Activated naive CD4-positive, alpha-beta T cell treated with anti-CD3 and anti-CD28 coated beads, Interleukin-2, amount 50 U/mL, for 72 hours (primary cell): ENCODE measurements around the gene CTDP1. TPM values are rescaled to one million over a fixed set of nuclear protein-coding genes. Genes with fewer than 3 reads are reported as not detected.

ENCODE experiments used
- ATAC-seq, 2 donors: fragments of 150-1000 bp; cut with Tn5 transposase; 2 replicates each; pipeline ENCODE4 v1.10.0; 2021; ENCODE audit warnings: mild to moderate bottlenecking in 2 of 2, moderate library complexity in 2 of 2
- DNase-seq, 2 donors: peaks; one replicate each; pipeline ENCODE4 v3.0.0; 2021 to 2022; ENCODE audit warnings: low spot score in 2 of 2
- H3K27ac Mint-ChIP-seq, 2 donors: one replicate each; pipeline ENCODE4 v1.8.0; 2022; ENCODE audit warnings: mild to moderate bottlenecking in 2 of 2, mixed read lengths in 2 of 2
- H3K36me3 Mint-ChIP-seq, 2 donors: one replicate each; pipeline ENCODE4 v1.8.0; 2022; ENCODE audit warnings: mixed read lengths in 2 of 2
- H3K9me3 Mint-ChIP-seq, 2 donors: one replicate each; pipeline ENCODE4 v1.8.0; 2022; ENCODE audit warnings: mixed read lengths in 2 of 2
- total RNA-seq, 2 donors: library from RNA; stranded (reverse); gene quantifications; one replicate each; pipeline ENCODE4 v1.2.3, GENCODE V29; 2022

CTDP1 gene
- total RNA-seq, 2 donors from 2014 or later: 37.5 to 81.4 TPM

DNA sequence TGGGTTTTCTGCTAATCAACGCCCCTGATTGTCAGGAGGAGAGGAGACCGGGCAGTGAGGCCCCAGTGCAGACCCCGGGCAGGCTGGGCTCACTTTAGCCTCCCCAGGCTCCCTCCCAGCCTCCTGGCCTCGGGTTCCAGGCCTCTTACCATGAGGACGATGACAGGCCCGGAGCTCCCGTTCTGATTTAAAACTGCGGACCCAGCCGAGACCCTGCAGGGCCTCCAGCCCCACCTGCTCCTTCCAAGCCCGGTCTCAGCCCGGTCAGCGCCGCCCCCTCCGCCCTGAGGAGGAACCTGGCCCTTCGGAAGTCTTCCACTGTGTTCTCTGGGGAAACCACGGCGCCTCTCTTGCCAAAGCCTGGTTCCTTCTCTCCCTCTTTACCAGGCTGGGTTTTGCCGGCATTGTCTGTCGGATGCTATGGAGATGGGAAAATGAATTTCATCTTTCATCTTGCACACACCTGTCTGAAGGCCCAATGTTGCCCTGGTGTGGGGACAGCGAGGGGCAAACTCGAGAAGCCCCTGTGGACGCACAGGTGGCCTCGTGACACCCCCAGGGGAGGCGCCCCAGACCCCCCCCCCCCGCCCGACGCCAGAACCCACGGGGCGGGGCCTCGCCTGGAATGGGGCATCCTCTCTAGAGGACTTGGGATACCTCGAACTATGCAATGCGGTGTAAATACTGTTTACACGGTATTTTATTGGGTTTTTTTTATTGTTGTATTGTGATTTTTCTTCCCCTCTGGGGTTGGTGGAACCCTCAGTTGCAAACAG lies 37.7 kb upstream of the CTDP1 start:
- no peak for ATAC-seq
- no peak for DNase-seq
- Mint-ChIP-seq H3K9me3 (no peaks in the 10 kb centered on the region), H3K36me3 (no peaks in the 10 kb centered on the region), H3K27ac (no peak overlapping the region)

DNA sequence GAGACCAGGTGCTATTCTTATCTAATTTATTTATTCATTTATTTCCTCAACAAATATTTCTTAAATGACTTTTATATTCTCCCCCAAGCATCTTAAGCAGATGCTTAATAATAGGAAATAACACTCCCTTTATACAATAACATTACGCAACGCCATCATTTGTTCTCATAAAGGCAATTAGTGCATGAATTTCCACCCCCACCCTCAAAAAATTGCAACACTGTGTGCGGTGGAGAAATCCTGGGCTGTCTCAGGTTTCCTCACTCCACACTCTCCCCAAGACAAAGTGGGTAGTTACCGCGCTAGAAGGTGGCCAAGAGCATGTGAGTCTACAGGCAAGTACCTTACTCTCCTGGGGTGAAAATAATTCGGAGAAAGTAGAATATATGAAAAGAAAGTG lies 37.0 kb upstream of the CTDP1 start:
- no peak for ATAC-seq
- H3K9me3 Mint-ChIP-seq: no peaks in the 10 kb centered on the region

DNA sequence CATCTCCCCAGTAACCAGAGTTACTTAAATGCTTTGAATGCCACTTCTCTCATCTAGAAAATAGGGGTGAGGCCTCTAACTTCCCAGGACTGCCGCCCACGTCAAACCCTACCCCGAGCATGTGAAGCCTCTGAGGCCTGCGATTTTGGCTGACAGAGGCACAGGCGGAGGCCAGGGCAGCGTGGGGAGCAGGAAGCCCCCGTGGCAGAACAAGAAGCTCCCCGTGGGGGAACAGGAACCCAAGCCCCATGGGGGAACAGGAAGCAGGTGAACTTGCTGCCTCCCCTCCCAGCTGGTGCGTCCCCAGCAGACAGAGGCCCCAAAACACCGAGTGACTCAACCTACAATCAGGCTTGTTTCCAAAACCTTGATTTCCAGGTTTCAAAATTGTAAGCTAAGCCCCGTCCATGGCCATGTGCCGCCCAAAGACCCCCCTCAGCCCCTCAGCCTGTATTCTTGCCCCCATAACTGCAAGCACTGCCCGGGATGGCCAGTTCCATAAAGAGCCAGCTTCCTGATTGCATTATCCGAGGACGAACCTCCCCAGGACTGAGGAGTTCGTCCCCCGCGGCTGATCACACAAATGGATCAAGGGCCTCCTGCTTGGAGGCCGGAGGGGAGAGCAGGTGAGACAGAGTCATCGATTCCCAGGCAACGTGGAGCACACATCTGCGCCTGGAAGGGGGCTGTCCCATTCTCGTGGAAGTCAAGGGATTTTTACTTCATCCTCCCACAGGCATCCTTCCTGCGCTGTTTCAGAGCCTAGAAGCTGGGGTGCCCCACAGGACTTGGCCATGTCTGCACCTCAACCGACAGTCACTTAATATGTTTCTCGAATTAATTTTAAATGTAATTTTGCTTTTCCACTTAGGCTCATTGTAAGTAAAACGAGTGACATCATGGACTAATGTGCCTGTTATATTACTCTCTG lies 36.3 kb upstream of the CTDP1 start:
- H3K36me3 Mint-ChIP-seq: no peaks in the 10 kb centered on the region
- no peak overlapping the region for H3K27ac Mint-ChIP-seq
- ATAC-seq (peak in 1 of 2 donors; percentile 22), DNase-seq (no peak)
- H3K9me3 Mint-ChIP-seq: no peaks in the 10 kb centered on the region

More for the DNA sequence above, 37.0 kb upstream of the CTDP1 start:
- DNase-seq: no peak
- Mint-ChIP-seq H3K27ac (no peak overlapping the region), H3K36me3 (no peaks in the 10 kb centered on the region)

DNA sequence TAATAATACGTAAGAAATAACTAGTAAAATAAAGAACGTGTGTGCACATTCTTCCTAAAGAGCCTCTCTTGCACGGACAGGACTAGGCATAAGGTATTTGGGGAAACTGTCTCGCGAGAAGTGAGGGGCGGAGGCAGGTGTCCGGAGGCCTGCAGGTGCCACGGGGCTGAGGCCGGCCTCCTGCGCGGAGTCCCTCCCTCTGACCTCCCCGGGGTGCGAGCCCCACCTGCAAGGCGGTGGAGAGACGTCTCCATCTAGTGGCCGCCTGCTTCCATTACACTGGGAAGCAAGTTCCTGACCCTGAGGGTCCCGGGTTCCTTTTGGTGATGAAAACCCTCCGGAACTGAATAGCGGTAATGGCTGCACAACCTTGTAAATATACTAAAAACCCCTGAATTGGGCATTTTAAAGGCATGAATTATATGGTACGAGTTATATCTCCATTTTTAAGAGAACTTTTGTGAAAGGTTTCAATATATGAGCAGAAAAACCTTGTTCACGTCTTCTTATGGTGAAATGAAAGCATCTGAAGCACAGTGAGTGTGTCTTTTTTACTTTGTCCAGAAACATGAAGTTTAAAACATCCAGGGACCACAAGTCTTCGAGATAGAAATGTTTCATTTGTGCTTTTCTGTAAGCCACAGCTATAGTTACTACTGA lies 35.5 kb upstream of the CTDP1 start:
- ATAC-seq (peak; percentile 90 to 96), DNase-seq (peak; percentile 67 to 76)
- Mint-ChIP-seq H3K9me3 (no peaks in the 10 kb centered on the region), H3K36me3 (no peaks in the 10 kb centered on the region), H3K27ac (no peak overlapping the region)

DNA sequence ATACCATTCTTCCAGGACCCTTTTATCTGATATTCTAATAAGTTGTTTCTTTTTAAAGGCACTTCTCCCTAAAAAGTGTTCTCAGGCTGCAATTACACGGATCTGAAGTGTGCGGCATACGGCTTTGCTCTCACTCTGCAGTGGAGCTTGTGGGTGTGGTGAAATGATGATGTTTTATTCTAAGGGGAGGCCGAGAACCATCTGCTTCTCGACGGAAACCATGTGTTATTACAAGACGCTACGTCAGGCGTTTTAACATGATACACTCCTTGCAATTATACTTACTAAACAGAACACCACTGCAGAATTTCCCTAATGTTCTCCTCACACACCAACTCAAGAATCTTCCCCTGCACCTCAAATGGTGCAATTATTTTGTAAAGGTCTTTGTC lies 34.9 kb upstream of the CTDP1 start:
- H3K36me3 Mint-ChIP-seq: no peaks in the 10 kb centered on the region
- no peaks in the 10 kb centered on the region for H3K9me3 Mint-ChIP-seq
- no peak overlapping the region for H3K27ac Mint-ChIP-seq
- no peak for ATAC-seq
- no peak for DNase-seq

DNA sequence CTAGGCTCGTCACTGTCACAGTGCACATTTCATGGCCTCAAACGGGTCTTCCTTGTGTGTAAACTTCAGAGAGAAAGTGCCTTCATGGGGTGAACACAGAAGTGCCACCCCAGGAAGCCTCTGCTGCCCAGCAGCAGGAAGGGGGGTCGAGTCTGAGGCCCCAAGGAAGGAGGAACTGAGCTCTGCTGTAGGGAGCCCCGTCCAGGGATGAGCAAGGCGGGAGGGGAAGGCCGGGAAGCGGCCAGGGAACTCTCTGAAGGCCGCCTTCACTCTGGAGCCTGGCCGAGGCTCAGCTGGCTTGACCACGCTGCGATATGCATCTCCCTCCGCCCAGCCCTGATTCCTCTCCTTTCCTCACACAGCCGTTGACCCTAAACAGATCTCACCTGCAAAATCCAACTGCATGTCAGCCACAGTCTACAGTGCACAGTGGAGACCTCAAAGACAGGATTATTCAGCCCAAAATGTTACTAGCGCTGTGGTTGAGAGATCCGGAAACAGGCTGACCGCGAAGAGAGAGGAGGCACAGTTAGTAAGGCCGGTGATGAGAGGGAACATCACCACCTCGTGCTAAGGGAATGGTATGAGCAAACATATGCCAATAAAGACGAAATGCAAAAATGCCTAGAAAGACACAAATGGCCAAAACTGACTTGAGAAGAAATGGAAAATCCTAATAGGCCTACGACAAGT lies 34.2 kb upstream of the CTDP1 start:
- Mint-ChIP-seq H3K36me3 (no peaks in the 10 kb centered on the region), H3K27ac (no peak overlapping the region), H3K9me3 (no peaks in the 10 kb centered on the region)
- DNase-seq: no peak
- ATAC-seq: peak; percentile 25 to 56

DNA sequence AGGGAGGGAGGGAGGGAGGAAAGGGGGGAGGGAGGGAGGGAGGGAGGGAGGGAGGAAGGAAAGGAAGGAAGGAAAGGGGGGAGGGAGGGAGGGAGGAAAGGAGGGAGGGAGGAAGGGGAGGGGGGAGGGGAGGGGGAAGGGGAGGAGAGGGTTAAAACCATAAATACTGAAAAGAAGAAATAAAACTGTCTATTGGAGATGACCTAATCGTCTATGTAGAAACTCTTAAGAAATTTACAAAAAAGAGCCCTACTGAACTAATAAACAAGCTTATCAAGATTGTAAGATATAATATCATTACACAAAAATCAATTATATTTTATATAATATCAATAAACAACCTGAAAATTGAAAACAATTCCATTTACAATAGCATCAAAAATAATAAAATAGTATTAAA lies 32.3 kb upstream of the CTDP1 start:
- Mint-ChIP-seq H3K36me3 (no peaks in the 10 kb centered on the region), H3K27ac (no peak overlapping the region), H3K9me3 (no peaks in the 10 kb centered on the region)
- ATAC-seq (no peak), DNase-seq (no peak)

DNA sequence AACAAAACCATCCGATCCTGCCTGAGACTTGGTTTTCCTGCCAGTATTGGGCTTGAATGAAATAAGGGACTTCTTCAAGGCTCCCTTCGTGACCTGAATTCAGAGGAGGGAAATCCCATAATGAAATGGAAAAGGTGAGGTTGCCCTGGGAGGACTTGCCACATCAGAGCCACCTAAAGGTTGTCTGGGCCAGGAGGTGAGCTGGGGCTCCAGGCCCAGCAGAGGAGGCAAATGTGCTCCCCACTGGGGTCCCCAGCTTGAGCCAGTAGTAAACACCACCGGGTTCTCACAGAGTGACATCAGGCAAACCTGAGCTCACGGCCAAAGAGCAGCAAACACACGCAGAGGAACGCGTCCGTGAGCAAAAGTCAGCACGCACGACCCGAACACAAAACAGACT lies 28.6 kb upstream of the CTDP1 start:
- DNase-seq (no peak), ATAC-seq (no peak)
- Mint-ChIP-seq H3K27ac (no peak overlapping the region), H3K9me3 (no peaks in the 10 kb centered on the region), H3K36me3 (no peaks in the 10 kb centered on the region)

DNA sequence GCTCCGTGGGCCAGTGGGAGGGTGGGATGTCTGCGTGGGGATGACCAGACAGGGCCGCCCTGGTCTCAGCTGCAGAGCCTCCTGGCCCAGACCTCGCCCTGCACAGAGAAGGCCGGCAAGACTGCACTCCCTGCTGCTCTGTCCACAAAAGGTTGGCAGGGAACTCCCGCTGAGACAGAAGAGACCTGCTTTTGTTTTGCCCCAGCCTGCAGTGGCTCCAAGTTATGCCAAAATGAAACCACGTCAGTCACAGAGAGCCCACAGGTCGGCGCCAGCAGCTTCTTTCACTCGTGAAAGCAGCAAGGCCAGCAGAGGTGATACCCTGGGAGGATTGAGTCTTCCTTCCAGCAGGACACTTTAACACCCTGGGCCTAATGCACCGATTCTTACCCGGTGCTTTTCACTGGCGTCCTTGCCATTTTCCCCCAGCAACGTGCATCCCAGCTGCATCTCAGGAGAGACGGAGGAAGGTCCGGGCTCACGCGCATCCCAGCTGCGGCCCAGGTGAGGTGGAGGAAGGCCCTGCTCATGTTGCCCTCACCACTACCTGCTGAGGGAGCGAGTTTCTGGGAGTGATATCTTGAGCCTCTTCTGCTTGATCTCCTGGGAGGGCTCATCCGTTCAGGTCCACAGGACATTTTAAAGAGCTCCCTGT lies 22.1 kb upstream of the CTDP1 start:
- H3K27ac Mint-ChIP-seq: no peak overlapping the region
- no peaks in the 10 kb centered on the region for H3K36me3 Mint-ChIP-seq
- ATAC-seq: no peak
- H3K9me3 Mint-ChIP-seq: peaks cover 0 to 4% of the 10 kb centered on the region in 2 donors
- no peak for DNase-seq

DNA sequence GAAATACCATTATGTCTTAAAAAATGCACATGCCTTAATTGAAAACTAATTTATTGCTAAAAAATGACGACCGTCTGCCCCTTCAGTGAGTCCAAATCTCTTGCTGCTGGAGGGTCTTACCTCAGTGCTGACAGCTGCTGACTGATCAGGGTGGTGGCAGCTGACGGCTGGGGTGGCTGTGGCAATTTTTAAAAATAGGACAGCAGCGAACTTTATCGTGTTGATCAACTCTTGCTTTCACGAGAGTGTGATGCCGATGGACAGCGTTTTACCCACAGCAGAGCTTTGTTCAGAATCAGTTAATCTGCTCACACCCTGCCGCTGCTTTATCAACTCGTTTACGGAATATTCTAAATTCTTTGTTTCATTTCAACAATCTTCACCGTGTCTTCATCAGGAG lies 21.2 kb upstream of the CTDP1 start:
- H3K9me3 Mint-ChIP-seq: peaks cover 0 to 4% of the 10 kb centered on the region in 2 donors
- H3K36me3 Mint-ChIP-seq: no peaks in the 10 kb centered on the region
- DNase-seq (no peak), ATAC-seq (no peak)
- no peak overlapping the region for H3K27ac Mint-ChIP-seq

DNA sequence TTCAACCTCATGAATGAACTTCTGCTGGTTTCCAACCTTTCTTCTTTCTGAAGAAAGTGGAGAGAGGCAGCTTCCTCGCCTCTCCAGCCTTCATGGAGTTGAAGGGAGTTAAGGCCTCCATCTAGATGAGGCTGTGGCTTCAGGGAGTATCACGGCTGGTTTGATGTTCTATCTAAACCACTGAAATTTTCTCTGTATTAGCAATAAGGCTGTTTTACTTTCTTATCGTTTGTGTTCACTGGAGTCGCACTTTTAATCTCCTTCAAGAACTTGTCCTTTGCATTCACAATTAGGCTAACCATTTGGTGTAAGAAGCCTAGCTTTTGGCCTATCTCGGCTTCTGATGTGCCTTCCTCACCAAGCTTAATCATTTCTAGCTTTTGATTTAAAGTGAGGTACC lies 19.9 kb upstream of the CTDP1 start:
- ATAC-seq: peak in 1 of 2 donors; percentile 88
- no peak for DNase-seq
- peak overlapping the region in 1 of 2 donors; percentile 18 for H3K27ac Mint-ChIP-seq
- peaks cover 0 to 9% of the 10 kb centered on the region in 2 donors for H3K9me3 Mint-ChIP-seq
- H3K36me3 Mint-ChIP-seq: no peaks in the 10 kb centered on the region

DNA sequence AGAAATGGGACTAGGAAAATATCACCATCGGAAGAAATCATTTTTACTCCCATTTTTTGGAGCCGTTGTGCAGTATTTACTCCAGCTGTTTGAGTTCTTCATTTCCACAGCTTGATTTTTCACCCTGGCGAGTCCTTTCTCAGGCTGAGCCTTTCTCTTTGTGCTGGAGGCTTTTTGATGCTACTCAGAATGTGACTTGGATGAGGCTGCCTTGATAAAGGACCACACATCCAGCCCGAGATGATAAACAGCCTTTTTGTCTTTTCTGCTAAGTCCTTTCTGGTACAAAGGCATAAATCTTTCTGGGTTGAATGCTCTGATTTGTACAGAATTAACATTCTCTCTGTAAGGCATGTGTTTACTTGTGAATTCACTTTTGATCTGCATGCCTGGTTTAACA lies 17.6 kb upstream of the CTDP1 start:
- peaks cover 0 to 5% of the 10 kb centered on the region in 2 donors for H3K9me3 Mint-ChIP-seq
- H3K36me3 Mint-ChIP-seq: no peaks in the 10 kb centered on the region
- DNase-seq: no peak
- no peak for ATAC-seq
- no peak overlapping the region for H3K27ac Mint-ChIP-seq

DNA sequence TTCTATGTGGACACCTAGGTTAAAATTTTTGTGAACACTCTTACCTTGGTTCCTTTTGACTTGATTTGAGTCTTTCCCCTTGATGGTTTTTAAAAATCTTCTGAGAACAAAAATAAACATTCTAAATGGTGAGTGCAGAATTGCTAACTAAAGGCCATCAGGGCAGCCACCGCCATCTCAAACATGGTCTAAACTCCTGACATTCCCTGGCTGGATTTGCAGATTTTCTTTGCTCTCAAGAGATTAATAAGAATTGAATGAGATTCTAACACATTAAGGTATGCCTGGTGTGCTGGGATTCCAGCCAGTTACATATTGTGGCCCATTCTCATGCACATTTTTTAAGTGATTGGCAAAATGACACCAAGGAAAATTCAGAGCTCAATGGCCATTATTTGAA lies 17.2 kb upstream of the CTDP1 start:
- H3K36me3 Mint-ChIP-seq: no peaks in the 10 kb centered on the region
- H3K9me3 Mint-ChIP-seq: peaks cover 0 to 5% of the 10 kb centered on the region in 2 donors
- no peak for DNase-seq
- no peak overlapping the region for H3K27ac Mint-ChIP-seq
- ATAC-seq: no peak

DNA sequence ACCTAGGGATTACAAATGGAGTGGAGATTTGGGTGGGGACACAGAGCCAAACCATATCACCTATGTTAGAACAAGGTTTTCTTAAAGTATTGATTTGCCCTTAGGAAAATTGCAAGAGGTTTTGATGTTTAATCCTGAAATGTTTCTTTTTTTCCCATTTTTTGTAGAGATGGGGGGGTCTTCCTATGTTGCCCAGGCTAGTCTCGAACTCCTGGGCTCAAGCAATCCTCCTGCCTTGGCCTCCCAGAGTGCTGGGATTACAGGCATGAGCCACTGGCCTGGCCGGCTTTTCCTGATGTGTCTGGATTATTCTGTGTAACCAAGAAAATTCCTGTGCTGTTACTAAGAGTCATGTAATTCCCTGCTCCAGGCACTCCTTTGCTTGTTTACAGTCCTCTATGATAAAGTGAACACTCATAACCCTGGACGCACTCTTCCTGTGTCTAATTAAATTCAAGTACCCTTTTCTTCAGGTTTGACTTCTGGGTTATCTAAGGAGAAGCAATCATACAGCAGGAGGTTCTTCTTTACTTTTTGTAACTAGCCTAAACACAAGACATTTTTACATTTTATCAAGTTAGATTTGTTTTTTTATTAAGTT lies 15.0 kb upstream of the CTDP1 start:
- no peak for ATAC-seq
- DNase-seq: no peak
- no peak overlapping the region for H3K27ac Mint-ChIP-seq
- no peaks in the 10 kb centered on the region for H3K36me3 Mint-ChIP-seq
- peaks cover 0 to 5% of the 10 kb centered on the region in 2 donors for H3K9me3 Mint-ChIP-seq

DNA sequence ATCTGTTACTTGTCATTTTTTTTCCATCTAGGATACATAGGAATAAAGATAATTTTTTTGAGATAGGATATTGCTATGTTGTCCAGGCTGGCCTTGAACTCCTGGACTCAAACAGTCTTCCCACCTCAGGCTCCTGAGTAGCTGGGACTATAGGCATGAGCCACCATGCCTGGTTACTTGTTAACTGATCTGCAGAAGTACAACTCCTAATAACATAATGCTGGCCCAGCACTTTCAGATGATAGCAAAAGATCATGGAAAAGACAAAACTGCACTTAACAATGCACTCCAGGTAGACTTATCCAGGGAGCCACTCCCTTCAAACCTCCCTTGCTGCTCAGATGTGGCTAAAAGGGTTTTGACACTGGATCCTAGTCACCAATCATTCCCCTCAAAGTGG lies 11.4 kb upstream of the CTDP1 start:
- Mint-ChIP-seq H3K36me3 (peaks cover 0 to 5% of the 10 kb centered on the region in 2 donors), H3K27ac (no peak overlapping the region), H3K9me3 (peaks cover 3 to 5% of the 10 kb centered on the region in 2 donors)
- ATAC-seq (no peak), DNase-seq (no peak)
